Naive thymus-derived CD8-positive, alpha-beta T cell (primary cell): Measurements from ENCODE around the gene SYCE3. TPM values are rescaled to one million over a fixed set of nuclear protein-coding genes. Genes with fewer than 3 reads are reported as not detected.
A peak's percentile ranks its signal among the peaks of the same experiment; 100 is the strongest.

Experiments used
- ATAC-seq, 2 donors: fragments of 150-1000 bp; cut with Tn5 transposase in 1 of 2; sonication (Bioruptor Pico), chemical (Tn5 transposase) in 1 of 2; 1 replicate in 1 of 2; 2 replicates in 1 of 2; pipeline ENCODE4 v1.10.0; 2021; ENCODE audit warnings: mild to moderate bottlenecking in 2 of 2, moderate library complexity in 2 of 2
- POLR2A ChIA-PET: fragments of 350-600 bp; sonication (Branson Sonifier 250); formaldehyde crosslinking; loops from one replicate; lab custom pipeline; 2021; ENCODE audit warnings: antibody characterized with exemption; lab: Charles Lee
- DNase-seq, 10 donors: peaks; one replicate each; pipeline versions ENCODE4 v3.0.0 to v3.0.0-alpha.2; 2020 to 2022
- H3K27ac Mint-ChIP-seq, 10 donors: one replicate each; pipeline ENCODE4 v1.8.0; 2020 to 2022; ENCODE audit warnings: mild to moderate bottlenecking in 10 of 10, mixed read lengths in 10 of 10, moderate library complexity in 4 of 10, inconsistent platforms in 1 of 10
- H3K27me3 Mint-ChIP-seq, 5 donors: one replicate each; pipeline ENCODE4 v1.8.0; 2021 to 2022; ENCODE audit warnings: mixed read lengths in 5 of 5
- H3K36me3 Mint-ChIP-seq, 3 donors: one replicate each; pipeline ENCODE4 v1.8.0; 2020 to 2022; ENCODE audit warnings: mixed read lengths in 3 of 3, mild to moderate bottlenecking in 2 of 3, inconsistent platforms in 1 of 3
- H3K4me1 Mint-ChIP-seq, 4 donors: one replicate each; pipeline ENCODE4 v1.8.0; 2021 to 2022; ENCODE audit warnings: mixed read lengths in 4 of 4
- H3K4me3 Mint-ChIP-seq, 10 donors: one replicate each; pipeline ENCODE4 v1.8.0; 2020 to 2022; ENCODE audit warnings: mild to moderate bottlenecking in 10 of 10, mixed read lengths in 10 of 10, moderate library complexity in 6 of 10, inconsistent platforms in 1 of 10
- H3K9me3 Mint-ChIP-seq, 9 donors: one replicate each; pipeline ENCODE4 v1.8.0; 2020 to 2022; ENCODE audit warnings: mixed read lengths in 9 of 9, mild to moderate bottlenecking in 3 of 9, inconsistent platforms in 1 of 9, moderate library complexity in 1 of 9
- polyA plus RNA-seq, 3 donors: library from polyadenylated mRNA; unstranded; fragments of 300-500 nt; fragmentation: Illumina TruSeq; gene quantifications; one replicate each; pipeline ENCODE4 v1.2.3, GENCODE V29; 2021
- total RNA-seq, 8 experiments: library from RNA in 2 of 8; stranded (reverse) in 2 of 8; gene quantifications; one replicate each; pipeline ENCODE4 v1.2.3 and lab custom pipeline; 2021 to 2026

Gene SYCE3
- total and polyA plus RNA-seq, 5 experiments from 2014 or later: not detected

DNA sequence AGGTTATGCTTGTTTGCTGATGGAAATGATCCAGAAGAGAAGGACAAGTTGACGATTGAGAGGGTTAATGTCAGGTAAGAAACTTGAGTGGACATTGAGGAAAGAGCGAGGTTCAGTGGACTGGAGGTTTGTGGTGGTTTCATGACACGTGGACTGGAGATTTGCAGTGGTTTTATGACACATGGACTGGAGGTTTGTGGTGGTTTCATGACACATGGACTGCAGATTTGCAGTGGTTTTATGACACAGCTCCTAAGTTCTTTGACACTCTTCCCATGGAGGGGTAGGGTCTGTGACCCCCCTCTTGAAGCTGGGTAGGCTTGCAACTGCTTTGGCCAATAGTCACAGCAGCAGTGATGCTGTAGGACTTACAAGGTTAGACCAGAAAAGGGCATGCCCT, 32.5 kb upstream of the SYCE3 start:
- Mint-ChIP-seq H3K9me3 (peaks cover 0 to 3% (median 0%) of the 10 kb centered on the region in 9 donors), H3K27ac (no peak overlapping the region), H3K4me3 (no peak overlapping the region), H3K36me3 (peaks cover 8 to 16% (median 9%) of the 10 kb centered on the region in 3 donors), H3K4me1 (peaks cover 0 to 6% (median 5%) of the 10 kb centered on the region in 4 donors), H3K27me3 (peaks cover 3 to 10% (median 7%) of the 10 kb centered on the region in 5 donors)
- no peak for DNase-seq
- POLR2A ChIA-PET: no interaction called here
- no peak for ATAC-seq

DNA sequence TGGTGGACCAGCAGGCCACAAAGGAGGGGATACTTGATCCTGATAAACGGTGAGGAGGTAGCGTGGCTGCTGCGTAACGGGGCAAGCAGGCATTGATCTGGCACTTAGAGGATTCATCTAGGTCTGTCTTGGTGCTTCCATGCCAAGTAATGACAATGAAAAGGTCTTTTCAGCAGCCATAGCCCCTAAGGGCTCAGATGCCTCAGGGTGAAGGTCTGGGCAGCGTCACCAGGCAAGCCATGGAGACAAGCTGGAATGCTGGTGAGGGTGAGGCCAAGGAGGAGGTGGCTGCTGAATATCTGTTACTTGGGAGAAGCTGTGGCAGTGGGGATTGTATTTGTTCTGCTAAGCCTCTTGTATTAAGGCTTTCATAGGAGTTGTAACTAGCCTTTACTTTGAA, 24.7 kb upstream of the SYCE3 start:
- Mint-ChIP-seq H3K27ac (no peak overlapping the region), H3K9me3 (no peaks in the 10 kb centered on the region), H3K27me3 (no peaks in the 10 kb centered on the region), H3K36me3 (peaks cover 0 to 2% (median 0%) of the 10 kb centered on the region in 3 donors), H3K4me1 (peaks cover 4 to 15% (median 11%) of the 10 kb centered on the region in 4 donors), H3K4me3 (no peak overlapping the region)
- no peak for ATAC-seq
- no peak for DNase-seq
- POLR2A ChIA-PET: interaction anchor here (0.9 to 1.1 kb wide), 2 partner anchors 10 to 22 kb away, joined by 3 to 4 read pairs; no protein-coding TSS in a partner anchor

DNA sequence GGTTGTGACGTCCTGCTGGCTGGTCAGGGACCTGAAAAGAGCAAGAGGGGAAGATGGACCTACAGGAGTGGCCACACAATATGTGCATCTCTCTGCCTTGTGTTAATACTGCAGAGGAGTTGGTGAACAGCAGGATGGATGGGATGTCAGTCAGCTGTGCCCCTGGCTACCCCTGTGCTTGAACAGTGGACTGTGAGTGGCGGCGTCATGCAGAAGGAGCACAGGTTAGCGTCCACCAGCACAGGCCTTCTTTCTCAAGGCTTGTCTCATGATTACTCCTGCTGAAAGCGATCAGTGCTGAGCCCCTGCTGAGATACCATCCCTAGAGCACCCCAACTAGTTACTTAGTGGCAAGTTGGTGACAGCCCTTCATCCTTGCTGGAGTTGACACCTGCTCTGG, 23.7 kb upstream of the SYCE3 start:
- POLR2A ChIA-PET: no interaction called here
- Mint-ChIP-seq H3K27me3 (no peaks in the 10 kb centered on the region), H3K4me1 (peaks cover 4 to 22% (median 16%) of the 10 kb centered on the region in 4 donors), H3K4me3 (no peak overlapping the region), H3K36me3 (no peaks in the 10 kb centered on the region), H3K27ac (no peak overlapping the region), H3K9me3 (no peaks in the 10 kb centered on the region)
- no peak for ATAC-seq
- DNase-seq: no peak

DNA sequence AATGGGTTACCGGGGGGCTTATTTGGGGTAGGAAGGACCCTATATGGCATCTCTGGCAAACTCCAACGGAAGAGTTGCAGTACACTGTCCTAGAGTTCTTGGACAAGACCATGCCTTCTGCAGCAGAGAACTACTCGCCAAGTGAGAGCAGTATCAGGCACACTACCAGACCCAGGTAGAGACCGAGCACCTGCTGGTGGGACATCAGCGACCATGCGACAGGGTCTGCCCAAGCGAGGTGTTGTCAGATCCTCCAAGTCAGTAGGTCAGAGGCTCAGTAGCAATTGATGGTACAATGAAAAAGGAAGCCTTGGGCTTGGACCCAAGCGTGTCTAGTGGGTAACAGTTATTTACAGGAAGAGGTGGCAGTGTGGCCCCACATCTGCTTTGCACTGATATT, 23.1 kb upstream of the SYCE3 start:
- Mint-ChIP-seq H3K36me3 (no peaks in the 10 kb centered on the region), H3K27me3 (no peaks in the 10 kb centered on the region), H3K9me3 (no peaks in the 10 kb centered on the region), H3K4me3 (no peak overlapping the region), H3K27ac (peak overlapping the region in 1 of 10 donors; percentile 34), H3K4me1 (peaks cover 4 to 24% (median 20%) of the 10 kb centered on the region in 4 donors)
- ATAC-seq: no peak
- DNase-seq: no peak
- POLR2A ChIA-PET: interaction anchor here (0.5 kb wide), 1 partner anchor 13 kb away, joined by 8 read pairs; no protein-coding TSS in a partner anchor

DNA sequence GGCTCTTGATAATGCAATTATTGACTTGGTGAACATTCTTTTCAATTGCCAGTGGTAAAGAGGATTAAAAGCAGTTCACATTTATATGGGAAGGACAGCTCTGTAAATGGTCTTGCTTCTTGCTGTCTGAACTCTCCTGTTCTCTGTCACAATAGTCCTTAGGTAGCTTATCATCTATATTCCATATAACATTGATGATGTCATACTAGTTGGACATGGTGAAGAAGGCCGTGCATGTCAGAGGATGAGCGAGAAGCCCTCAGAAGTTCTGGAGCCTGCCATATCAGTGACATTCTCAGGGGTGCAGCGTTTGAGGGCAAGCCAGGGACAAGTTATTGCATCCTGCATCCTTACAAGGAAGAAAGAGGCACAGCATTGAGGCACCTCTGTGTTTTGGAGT, 22.5 kb upstream of the SYCE3 start:
- no peak for ATAC-seq
- Mint-ChIP-seq H3K4me1 (peaks cover 4 to 28% (median 22%) of the 10 kb centered on the region in 4 donors), H3K4me3 (peak overlapping the region in 3 of 10 donors; percentile 4 to 21 (median 14)), H3K27ac (no peak overlapping the region), H3K36me3 (peaks cover 0 to 4% (median 0%) of the 10 kb centered on the region in 3 donors), H3K9me3 (no peaks in the 10 kb centered on the region), H3K27me3 (no peaks in the 10 kb centered on the region)
- no peak for DNase-seq
- POLR2A ChIA-PET: interaction anchor here (0.5 to 1.4 kb wide), 3 partner anchors 10 to 133 kb away, joined by 3 to 4 read pairs (median 4); partner anchors contain the start of genes LMF2 and NCAPH2

DNA sequence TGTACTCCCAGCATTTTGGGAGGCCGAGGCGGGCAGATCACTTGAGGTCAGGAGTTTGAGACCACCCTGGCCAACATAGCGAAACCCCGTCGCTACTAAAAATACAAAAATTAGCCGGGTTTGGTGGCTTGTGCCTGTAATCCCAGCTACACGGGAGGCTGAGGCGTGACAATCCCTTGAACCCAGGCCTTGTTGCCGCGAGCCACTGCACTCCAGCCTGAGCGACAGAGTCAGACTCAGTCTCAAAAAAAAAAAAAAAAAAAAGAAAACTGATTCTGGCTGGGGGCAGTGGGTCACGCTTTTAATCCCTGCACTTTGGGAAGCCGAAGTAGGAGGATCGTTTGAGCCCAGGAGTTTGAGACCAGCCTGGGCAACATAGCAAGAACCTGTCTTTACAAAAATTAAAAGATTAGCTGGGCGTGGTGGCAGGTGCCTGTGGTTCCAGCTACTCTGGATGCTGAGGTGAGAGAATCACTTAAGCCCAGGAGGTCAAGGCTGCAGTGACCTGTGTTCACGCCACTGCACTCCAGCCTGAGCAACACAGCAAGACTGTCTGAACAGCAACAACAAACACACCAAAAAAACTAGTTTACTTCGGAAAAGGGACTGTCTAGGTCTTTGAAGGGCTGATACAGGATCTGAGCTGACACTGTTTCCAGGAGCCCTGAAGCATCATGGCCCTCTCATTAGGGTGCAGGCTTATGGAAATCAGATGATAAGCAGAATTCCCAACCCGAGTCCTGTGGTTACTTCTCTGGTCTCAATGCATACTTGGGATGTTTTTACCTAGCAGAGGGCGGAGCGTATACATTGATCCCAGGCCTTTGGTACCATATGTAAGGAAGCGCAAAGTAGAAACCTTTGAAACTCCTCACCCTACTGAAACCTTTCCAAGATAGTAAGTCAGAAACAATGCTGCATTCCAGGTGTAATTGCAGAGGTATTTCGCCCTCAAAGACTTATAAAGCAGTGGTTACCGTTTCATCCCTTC, 21.7 kb upstream of the SYCE3 start:
- DNase-seq (no peak), ATAC-seq (no peak)
- H3K36me3 Mint-ChIP-seq: peaks cover 0 to 12% (median 0%) of the 10 kb centered on the region in 3 donors

DNA sequence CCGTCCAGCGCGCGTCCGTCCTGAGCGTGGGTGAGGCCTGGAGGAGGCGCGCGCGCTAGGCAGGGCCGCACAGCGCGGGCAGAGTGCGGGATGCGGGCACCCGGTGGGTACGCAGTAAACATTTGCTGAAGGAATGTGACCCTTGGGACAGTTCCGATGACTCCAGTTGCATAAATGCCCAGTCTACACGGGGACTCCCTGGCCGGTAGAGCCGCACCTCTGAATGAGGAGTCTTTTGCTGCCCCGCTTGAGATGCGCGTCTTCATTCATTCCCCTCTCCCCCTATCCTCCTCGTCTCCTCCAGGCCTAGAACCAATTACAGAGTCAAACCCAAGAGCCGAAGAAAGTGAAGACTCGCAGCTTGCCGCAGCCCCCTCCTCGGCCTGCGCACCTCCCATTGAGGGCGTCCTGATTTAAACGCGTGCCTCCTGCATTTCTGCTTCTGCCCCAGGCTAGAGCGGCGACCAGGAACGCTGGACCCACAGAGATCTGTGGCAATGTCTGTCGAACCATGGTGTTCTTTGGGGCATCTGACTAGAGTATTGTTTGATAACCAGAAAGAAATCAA, 20.7 kb upstream of the SYCE3 start:
- peaks cover 0 to 14% (median 0%) of the 10 kb centered on the region in 3 donors for H3K36me3 Mint-ChIP-seq
- no peak for DNase-seq
- ATAC-seq: peak; percentile 13 to 22
- POLR2A ChIA-PET: interaction anchor here (0.7 to 3.2 kb wide), 10 partner anchors 9 to 75 kb away, joined by 3 to 51 read pairs (median 12); partner anchors contain the start of genes LMF2, NCAPH2, SCO2 and SYCE3
- H3K27me3 Mint-ChIP-seq: no peaks in the 10 kb centered on the region
- no peaks in the 10 kb centered on the region for H3K9me3 Mint-ChIP-seq
- peak overlapping the region; percentile 28 to 94 (median 78) for H3K27ac Mint-ChIP-seq
- H3K4me3 Mint-ChIP-seq: peak overlapping the region; percentile 77 to 98 (median 94)
- peaks cover 9 to 39% (median 31%) of the 10 kb centered on the region in 4 donors for H3K4me1 Mint-ChIP-seq

More for the DNA sequence above, 21.7 kb upstream of the SYCE3 start:
- H3K27me3 Mint-ChIP-seq: no peaks in the 10 kb centered on the region
- peak overlapping the region in 2 of 10 donors; percentile 28 to 56 for H3K27ac Mint-ChIP-seq
- peaks cover 9 to 35% (median 28%) of the 10 kb centered on the region in 4 donors for H3K4me1 Mint-ChIP-seq
- no peaks in the 10 kb centered on the region for H3K9me3 Mint-ChIP-seq
- POLR2A ChIA-PET: interaction anchor here (0.5 to 3.2 kb wide), 7 partner anchors 9 to 132 kb away, joined by 3 to 25 read pairs (median 6); partner anchors contain the start of genes LMF2, NCAPH2 and SYCE3
- peak overlapping the region; percentile 22 to 98 (median 91) for H3K4me3 Mint-ChIP-seq

DNA sequence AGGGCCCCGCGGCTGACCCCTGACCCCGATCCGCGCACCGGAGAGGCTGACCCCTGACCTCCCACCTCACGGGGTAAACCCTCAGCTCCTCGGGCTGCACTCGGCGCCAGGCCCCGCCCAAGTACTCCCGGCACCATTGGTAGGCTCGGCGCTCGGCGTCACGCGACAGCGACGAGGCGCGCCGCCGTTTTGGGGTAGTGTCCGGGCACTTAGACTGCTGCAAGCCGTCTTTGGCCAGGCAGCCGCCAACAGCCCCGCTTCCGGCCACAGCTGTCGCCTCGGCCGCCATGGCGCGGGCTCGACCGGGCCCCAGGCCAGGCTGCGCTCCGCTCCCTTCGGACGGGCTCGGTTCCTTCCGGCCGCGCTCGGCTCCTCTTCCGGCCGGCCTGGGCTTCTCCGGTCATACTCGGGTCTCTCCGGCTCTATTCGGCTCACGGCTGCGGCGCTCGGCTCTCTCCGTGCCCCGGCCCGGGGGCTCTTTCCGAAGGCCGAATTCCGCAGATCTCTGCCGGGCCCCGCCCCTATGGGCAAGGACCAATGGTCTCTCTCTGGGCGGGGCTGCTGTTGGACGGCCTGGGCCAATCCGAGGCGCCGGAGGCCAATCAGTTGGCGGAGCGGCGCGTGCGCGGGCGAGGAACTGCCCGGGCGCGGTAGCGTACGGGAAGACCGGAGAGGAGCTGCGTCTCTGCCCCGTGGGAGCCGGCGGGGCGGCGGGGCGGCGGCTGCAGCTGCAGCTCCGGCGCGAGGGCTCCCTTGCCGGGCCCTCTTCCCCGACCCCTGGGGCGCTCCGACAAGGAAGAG, 20.0 kb upstream of the SYCE3 start, which contains the start of gene CHKB:
CHKB (minus strand) TSS at position 357 of the 801 bp plus-strand sequence; CDS start at position 289, 68 bp downstream.
- peak within 1 kb of the TSS; percentile 88 to 98 (median 96) for H3K27ac Mint-ChIP-seq
- H3K4me3 Mint-ChIP-seq: peak within 1 kb of the TSS; percentile 84 to 98 (median 94)
- DNase-seq (peak; percentile 96 to 99 (median 98)), ATAC-seq (peak; percentile 92 to 94)
- POLR2A ChIA-PET: interaction anchor here (1.0 to 3.2 kb wide), 12 partner anchors 10 to 88 kb away, joined by 3 to 51 read pairs (median 8); partner anchors contain the start of genes ARSA, LMF2, NCAPH2 and SCO2
- no peaks in the 10 kb centered on the region for H3K9me3 Mint-ChIP-seq
- H3K4me1 Mint-ChIP-seq: peaks cover 9 to 39% (median 31%) of the 10 kb centered on the region in 4 donors
- peaks cover 0 to 14% (median 0%) of the 10 kb centered on the region in 3 donors for H3K36me3 Mint-ChIP-seq
- H3K27me3 Mint-ChIP-seq: no peaks in the 10 kb centered on the region

DNA sequence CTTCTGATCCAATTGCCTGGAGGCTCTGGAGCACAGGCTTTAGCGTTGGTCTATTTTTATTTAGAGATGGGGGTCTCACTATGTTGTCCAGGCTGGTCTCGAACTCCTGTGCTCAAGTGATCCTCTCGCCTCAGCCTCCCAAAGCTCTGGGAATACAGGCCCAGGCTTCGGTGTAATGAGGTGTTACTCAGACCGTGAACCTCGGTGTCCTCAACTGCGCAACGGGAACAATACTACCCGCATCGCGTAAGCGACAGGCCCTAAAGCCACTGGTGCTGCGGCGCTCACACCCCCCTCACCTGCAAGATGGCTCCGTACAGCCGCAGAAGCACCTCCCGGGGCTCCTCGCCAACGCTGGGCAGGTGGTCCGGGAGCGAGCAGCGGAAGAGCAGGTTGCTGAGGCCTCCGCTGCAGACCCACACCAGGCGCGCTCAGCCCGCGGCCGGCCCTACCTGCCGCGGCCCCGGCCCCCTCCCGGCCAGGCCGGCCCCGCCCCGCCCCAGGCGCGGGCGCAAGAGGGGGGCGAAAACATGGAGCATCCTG, 19.3 kb upstream of the SYCE3 start:
- Mint-ChIP-seq H3K4me1 (peaks cover 12 to 46% (median 38%) of the 10 kb centered on the region in 4 donors), H3K27me3 (no peaks in the 10 kb centered on the region), H3K36me3 (peaks cover 0 to 18% (median 0%) of the 10 kb centered on the region in 3 donors), H3K27ac (peak overlapping the region in 9 of 10 donors; percentile 48 to 98 (median 94)), H3K9me3 (no peaks in the 10 kb centered on the region), H3K4me3 (peak overlapping the region; percentile 68 to 98 (median 92))
- POLR2A ChIA-PET: interaction anchor here (1.0 to 3.2 kb wide), 10 partner anchors 17 to 89 kb away, joined by 3 to 51 read pairs (median 12); partner anchors contain the start of genes ARSA, LMF2, NCAPH2 and SCO2
- DNase-seq (peak in 4 of 10 donors; percentile 11 to 46 (median 26)), ATAC-seq (peak in 1 of 2 donors; percentile 7)

DNA sequence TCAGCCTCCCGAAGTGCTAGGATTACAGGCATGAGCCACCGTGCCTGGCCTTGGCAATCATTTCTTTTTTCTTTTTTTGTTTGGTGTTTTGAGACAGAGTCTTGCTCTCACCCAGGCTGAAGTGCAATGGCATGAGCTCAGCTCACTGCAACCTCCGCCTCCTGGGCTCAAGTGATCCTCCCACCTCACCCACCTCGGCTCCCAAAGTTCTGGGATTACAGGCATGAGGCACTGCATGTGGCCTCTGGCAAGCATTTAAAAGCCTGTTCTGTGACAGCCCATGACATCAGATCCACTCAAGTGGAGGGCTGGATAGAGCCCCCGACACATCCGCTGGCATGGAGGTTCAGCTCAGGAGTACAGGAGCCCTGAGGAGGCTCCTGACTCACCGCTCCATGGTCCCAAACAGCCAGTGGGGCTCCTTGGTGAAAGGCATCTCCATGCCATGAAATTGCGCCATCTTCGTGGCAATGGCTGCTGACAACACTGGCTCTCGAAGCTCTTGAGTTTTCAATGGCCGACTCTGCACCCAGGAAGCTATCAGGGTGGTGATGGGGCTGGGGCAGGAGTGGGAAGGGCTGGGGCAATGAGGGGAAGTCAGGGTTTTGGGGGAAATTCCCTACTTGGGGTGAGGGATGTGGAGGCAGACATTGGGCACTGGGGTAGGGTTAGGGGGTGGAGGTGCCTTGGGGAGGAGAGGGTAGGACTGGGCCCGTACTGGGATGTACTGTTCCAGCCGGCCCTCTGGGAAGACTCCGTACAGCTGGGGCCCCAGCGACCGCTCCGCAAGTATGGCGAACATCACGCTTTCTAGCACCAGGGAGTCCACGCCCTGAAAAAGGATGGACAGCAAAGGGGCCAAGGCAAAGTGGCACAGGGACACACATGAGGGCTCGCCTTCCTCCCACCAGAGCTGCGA, 18.6 kb upstream of the SYCE3 start:
- ATAC-seq (no peak), DNase-seq (no peak)
- Mint-ChIP-seq H3K27me3 (no peaks in the 10 kb centered on the region), H3K36me3 (peaks cover 0 to 18% (median 0%) of the 10 kb centered on the region in 3 donors), H3K4me1 (peaks cover 12 to 46% (median 40%) of the 10 kb centered on the region in 4 donors), H3K27ac (peak overlapping the region in 8 of 10 donors; percentile 56 to 98 (median 88)), H3K4me3 (peak overlapping the region; percentile 68 to 98 (median 86)), H3K9me3 (no peaks in the 10 kb centered on the region)
- POLR2A ChIA-PET: interaction anchor here (1.0 to 3.2 kb wide), 8 partner anchors 17 to 90 kb away, joined by 3 to 51 read pairs (median 9); partner anchors contain the start of genes LMF2, NCAPH2, SCO2 and SYCE3
